ENCODE measurements around the gene OR6J1.

The OR6J1 gene

DNA sequence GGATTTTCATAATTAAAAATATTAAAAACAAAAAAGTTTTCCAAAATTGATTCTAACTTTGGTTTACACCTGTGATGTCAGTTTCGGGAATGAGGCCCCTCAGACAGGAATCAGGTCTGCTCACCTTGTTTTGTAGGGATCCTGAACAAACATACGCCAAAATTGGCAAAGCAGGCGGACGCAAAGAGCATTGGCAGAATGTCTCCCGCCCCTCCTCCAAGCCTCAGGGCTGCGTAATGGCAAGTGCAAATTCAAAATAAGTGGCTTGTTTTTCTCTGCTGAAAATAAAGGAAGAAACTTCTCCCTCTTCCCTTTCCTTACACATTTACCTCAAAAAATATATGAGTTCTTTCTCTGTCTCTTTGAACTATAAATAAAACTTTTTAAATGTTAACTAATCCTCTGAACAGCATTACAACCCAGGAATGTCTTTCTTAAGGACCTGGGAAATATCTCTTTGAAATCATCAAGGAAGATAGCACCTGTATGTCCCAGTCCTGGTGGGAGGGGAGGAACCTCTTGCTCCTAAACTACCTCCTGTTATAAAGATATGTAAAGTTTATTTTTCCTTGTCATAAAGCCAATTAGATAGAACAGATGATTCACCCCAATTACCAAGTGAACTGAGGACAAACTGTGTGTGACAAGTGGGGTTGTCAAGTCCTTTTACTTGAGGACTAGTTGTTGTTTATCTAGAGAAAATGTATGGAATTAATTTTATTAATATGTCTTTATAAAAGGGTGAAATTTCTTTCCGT, 16.5 kb downstream of the OR6J1 start:
- no peak for TF ChIP-seq REST (IDR thresholded peaks at IDR 0.05; ENCODE audit: insufficient read depth in 1 of 2, low read depth in 2 of 2, low read length in 2 of 2)
- TF ChIP-seq POLR2AphosphoS5 (IDR thresholded peaks at IDR 0.05; ENCODE audit: low read depth, low read length), result no peak
- TF ChIP-seq FOXP2 (optimal IDR thresholded peaks at IDR 0.05; ENCODE audit: borderline replicate concordance, extremely low read depth, extremely low read length, insufficient read depth), result no peak
- no peak for TF ChIP-seq SIN3A (IDR thresholded peaks at IDR 0.05; ENCODE audit: borderline replicate concordance, insufficient read depth, low read length)
- TF ChIP-seq TAF1 (IDR thresholded peaks at IDR 0.05; ENCODE audit: borderline replicate concordance, insufficient read depth, low read length), result no peak

DNA sequence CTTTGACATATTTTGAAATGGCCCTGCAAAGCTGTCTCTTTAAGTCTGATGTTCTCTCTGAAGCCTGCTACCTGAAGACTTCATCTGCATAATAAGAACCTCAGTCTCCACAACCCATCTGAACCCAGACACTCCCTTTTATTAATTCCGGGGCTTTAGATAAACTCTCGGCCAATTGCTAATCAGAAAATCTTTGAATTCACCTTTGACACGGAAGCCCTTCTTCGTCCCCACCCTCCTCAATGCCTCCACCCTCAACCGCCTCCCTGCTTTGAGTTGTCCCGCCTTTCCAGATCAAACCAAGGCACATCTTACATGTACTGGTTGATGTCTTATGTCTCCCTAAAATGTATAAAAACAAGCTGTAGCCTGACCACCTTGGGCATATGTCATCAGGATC, 17.6 kb downstream of the OR6J1 start:
- TF ChIP-seq REST (IDR thresholded peaks at IDR 0.05; ENCODE audit: insufficient read depth in 1 of 2, low read depth in 2 of 2, low read length in 2 of 2) (no peak), SIN3A (IDR thresholded peaks at IDR 0.05; ENCODE audit: borderline replicate concordance, insufficient read depth, low read length) (no peak), POLR2AphosphoS5 (IDR thresholded peaks at IDR 0.05; ENCODE audit: low read depth, low read length) (no peak), FOXP2 (optimal IDR thresholded peaks at IDR 0.05; ENCODE audit: borderline replicate concordance, extremely low read depth, extremely low read length, insufficient read depth) (no peak), TAF1 (IDR thresholded peaks at IDR 0.05; ENCODE audit: borderline replicate concordance, insufficient read depth, low read length) (no peak)

- no peak for TF ChIP-seq TAF1 (IDR thresholded peaks at IDR 0.05; ENCODE audit: borderline replicate concordance, insufficient read depth, low read length)
- TF ChIP-seq FOXP2 (optimal IDR thresholded peaks at IDR 0.05; ENCODE audit: borderline replicate concordance, extremely low read depth, extremely low read length, insufficient read depth), result no peak
- TF ChIP-seq REST (IDR thresholded peaks at IDR 0.05; ENCODE audit: insufficient read depth in 1 of 2, low read depth in 2 of 2, low read length in 2 of 2), result no peak
Measured at GRCh38 chr14:22623047-22623446, 21.1 kb downstream of the OR6J1 start.

- no peak for TF ChIP-seq SIN3A (IDR thresholded peaks at IDR 0.05; ENCODE audit: borderline replicate concordance, insufficient read depth, low read length)
- no peak for TF ChIP-seq REST (IDR thresholded peaks at IDR 0.05; ENCODE audit: insufficient read depth in 1 of 2, low read depth in 2 of 2, low read length in 2 of 2)
Measured at GRCh38 chr14:22622255-22622654, 21.9 kb downstream of the OR6J1 start.

GRCh38 chr14:22614240-22614799, 29.8 kb downstream of the OR6J1 start:
- TF ChIP-seq POLR2AphosphoS5 (IDR thresholded peaks at IDR 0.05; ENCODE audit: low read depth, low read length) (no peak), SIN3A (IDR thresholded peaks at IDR 0.05; ENCODE audit: borderline replicate concordance, insufficient read depth, low read length) (no peak), REST (IDR thresholded peaks at IDR 0.05; ENCODE audit: insufficient read depth in 1 of 2, low read depth in 2 of 2, low read length in 2 of 2) (no peak), TAF1 (IDR thresholded peaks at IDR 0.05; ENCODE audit: borderline replicate concordance, insufficient read depth, low read length) (no peak), FOXP2 (optimal IDR thresholded peaks at IDR 0.05; ENCODE audit: borderline replicate concordance, extremely low read depth, extremely low read length, insufficient read depth) (no peak)
